HG03095 (cell line): Measurements from ENCODE around the gene FLNC.

Experiments used
- ATAC-seq: cut with Tn5 transposase; IDR thresholded peaks from one replicate; pipeline ENCODE4 v1.9.1; 2021; ENCODE audit warnings: moderate library complexity; ENCODE audit not compliant: unreplicated experiment

FLNC gene

DNA sequence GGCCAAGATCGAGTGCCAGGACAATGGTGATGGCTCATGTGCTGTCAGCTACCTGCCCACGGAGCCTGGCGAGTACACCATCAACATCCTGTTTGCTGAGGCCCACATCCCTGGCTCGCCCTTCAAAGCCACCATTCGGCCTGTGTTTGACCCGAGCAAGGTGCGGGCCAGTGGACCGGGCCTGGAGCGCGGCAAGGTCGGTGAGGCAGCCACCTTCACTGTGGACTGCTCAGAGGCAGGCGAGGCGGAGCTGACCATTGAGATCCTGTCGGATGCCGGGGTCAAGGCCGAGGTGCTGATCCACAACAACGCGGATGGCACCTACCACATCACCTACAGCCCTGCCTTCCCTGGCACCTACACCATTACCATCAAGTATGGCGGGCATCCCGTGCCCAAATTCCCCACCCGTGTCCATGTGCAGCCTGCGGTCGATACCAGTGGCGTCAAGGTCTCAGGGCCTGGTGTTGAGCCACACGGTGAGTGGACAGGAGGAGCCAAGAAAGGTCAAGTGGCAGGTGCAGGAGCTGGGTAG, 14.6 kb downstream of the FLNC start:
- ATAC-seq, result no peak

DNA sequence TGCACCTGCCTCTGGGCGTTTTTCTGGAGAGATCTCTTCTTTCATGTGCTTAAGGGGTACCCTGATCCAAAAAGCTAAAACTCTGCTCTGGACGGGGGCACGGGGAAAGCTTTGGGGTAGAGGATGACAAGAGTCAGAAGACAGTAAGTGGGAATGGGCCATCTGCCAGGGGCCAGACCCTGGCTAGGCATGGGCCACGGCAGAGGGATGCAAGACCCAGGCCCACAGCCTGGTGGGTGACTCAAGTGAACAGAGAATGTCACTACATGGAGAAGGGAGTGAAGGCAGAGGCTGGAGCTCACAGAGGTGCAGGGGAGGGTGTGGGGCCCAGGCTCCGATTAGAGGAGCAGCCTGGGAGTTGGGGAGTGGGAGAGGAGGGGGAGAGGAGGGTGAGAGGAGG, 15.3 kb downstream of the FLNC start:
- ATAC-seq, result no peak

DNA sequence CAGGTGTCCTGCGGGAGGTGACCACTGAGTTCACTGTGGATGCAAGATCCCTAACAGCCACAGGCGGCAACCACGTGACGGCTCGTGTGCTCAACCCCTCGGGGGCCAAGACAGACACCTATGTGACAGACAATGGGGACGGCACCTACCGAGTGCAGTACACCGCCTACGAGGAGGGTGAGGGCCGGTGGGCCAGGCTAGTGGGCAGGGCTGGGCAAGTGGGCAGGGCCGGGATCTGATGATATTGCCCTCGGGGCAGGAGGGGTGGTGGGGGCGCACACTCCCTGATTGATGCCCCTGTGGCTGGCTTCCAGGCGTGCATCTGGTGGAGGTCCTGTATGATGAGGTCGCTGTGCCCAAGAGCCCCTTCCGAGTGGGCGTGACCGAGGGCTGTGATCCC, 15.8 kb downstream of the FLNC start:
- no peak for ATAC-seq

DNA sequence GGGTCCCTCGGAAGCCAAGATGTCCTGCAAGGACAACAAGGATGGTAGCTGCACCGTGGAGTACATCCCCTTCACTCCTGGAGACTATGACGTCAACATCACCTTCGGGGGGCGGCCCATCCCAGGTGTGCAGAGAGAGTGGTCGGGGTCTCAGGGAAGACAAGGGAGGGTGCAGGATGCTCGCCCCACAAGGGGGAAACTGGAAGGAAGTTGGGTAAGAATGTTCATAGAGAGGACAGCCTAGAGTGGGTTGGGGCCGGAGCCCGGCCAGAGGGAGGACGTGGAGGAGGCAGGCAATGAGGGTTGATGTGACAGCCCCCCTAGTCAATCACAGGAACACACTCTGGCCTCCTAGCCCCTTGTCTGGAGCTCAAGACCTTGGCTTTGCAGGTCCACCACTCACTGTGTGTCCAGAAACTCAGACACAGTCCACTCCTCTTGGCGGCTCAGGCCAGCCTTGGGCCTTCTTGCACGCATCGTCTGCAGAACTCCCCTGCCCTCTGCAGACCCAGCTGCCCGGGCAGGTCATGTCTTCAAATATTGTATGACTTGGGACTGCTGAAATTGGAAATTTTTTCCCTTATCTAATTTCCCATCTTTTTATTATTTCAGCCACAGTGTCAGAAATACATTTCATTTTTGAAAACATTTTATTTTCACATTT, 16.7 kb downstream of the FLNC start:
- ATAC-seq, result no peak

- no peak for ATAC-seq
These were observed 17.6 kb downstream of the FLNC start for GRCh38 chr7:128847721-128848211.

DNA sequence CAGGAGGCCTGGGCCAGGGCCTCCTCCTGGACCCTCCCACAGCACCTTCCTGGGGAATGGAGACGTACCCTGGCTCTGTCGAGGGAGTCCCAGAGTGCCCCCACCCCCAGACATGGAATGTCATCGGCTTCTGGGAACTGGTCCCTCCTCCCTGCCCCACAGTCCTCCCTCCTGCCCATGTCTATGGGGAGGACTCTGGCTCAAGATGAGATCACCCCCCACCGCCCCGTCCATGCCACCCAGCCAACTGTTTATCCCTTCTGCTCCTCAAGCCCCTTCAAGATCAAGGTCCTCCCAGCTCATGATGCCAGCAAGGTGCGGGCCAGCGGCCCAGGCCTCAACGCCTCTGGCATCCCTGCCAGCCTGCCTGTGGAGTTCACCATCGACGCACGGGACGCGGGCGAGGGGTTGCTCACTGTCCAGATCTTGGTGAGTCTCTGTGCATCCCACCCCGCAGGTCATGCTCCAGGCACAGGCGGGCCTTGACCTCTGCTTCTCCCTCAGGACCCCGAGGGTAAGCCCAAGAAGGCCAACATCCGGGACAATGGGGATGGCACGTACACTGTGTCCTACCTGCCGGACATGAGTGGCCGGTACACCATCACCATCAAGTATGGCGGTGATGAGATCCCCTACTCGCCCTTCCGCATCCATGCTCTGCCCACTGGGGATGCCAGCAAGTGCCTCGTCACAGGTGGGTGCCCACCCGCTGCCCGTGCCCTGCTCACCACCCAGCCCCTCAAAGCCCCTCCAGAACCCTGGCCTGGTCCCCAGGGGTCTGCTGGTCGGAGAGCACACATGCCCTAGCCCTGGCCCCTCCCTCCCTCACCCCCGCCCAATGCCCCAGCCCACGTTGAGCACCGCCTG, 18.3 kb downstream of the FLNC start:
- ATAC-seq, result no peak

GRCh38 chr7:128849156-128849515, 18.9 kb downstream of the FLNC start:
- no peak for ATAC-seq

DNA sequence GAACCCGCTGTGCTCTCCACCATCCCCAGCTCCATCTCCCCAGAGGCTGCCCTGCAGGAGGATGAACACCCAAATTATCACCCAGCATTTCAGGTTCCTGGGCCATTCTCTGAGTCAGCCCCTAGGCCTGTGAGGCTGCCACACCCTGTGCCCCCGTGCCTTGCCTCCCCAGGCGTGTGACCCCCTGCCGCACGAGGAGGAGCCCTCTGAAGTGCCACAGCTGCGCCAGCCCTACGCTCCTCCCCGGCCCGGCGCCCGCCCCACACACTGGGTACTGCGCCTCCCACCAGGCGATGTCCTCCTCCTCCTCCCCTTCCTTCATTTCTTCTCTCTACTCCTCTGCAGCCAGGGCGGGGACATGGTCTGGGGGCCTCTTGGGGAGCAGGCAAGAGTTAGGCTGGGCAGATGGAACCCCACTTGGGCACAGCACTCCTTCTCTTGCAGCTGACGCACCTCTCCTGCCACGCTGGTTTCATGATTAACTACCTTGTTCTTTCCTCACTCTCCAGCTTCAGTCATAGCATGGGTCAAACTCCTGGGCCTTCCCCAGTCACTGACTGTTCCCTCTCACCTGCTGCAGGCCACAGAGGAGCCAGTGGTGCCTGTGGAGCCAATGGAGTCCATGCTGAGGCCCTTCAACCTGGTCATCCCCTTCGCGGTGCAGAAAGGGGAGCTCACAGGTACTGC, 19.7 kb downstream of the FLNC start:
- no peak for ATAC-seq

- ATAC-seq, result no peak
These were observed 22.5 kb downstream of the FLNC start for GRCh38 chr7:128852537-128853254.

DNA sequence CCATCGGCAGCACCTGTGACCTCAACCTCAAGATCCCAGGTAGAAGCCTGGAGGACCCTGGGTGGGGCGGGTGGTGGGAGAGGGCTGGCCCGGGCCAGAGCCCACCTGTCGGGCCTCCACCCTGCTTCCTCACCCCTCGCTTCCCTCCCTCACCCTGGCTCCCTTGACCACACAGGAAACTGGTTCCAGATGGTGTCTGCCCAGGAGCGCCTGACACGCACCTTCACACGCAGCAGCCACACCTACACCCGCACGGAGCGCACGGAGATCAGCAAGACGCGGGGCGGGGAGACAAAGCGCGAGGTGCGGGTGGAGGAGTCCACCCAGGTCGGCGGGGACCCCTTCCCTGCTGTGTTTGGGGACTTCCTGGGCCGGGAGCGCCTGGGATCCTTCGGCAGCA, 23.6 kb downstream of the FLNC start:
- ATAC-seq, result no peak

DNA sequence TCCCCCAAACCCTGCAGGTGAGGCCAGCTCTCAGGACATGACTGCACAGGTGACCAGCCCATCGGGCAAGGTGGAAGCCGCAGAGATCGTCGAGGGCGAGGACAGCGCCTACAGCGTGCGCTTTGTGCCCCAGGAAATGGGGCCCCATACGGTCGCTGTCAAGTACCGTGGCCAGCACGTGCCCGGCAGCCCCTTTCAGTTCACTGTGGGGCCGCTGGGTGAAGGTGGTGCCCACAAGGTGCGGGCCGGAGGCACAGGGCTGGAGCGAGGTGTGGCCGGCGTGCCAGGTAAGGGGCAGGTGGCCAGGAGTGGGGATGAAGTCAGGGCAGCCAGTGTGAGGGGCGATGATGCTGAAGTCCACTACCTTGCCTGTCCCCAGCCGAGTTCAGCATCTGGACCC, 24.2 kb downstream of the FLNC start:
- no peak for ATAC-seq

DNA sequence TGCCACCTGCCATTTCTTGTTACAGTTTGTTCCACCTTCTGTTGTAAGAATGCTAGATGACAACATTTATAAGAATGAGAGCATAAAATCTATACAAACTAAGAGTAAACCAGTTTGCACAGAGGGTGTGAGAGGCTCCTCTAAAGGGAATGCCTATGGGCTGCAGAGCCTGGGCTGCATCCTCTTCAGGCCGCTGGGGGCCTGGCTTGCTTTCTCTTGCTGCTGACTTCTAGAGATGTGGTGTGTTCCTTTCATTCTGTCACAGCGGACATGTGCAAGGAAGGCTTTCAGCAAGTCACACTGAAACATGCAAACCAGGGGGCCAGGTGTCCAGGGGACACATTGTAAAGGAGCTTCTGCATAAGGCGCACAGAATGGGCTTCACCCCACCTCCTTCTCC, 25.4 kb downstream of the FLNC start:
- no peak for ATAC-seq

DNA sequence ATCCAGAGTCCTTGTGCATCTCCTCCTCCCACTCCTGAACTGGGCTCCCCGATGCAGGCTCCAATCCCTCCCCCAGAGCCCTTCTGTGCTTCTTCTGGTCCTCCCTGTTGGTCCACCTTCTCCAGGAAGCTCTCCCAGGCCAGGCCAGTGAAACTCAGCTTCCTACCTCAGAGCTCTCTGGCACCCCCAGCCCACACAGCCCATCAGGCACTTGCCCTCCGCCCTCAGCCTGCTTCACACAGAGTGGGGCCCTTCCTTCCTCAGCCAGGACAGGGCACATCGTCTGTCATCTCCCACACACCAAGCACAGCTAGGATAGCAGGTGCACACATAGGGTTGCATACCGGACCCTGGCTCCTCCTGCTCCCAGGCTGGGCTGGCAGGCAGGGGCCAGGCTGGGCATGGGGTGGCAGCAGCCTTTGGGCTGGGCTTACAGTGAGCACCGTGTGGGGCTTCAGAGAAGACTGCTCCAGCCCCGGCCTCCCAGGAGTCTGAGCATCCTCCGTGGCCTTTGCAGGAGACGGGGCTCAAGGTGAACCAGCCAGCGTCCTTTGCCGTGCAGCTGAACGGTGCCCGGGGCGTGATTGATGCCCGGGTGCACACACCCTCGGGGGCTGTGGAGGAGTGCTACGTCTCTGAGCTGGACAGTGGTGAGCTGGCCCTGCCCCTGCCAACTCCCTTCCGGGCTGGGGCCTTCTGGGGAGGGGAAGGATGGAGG, 26.0 kb downstream of the FLNC start:
- no peak for ATAC-seq

DNA sequence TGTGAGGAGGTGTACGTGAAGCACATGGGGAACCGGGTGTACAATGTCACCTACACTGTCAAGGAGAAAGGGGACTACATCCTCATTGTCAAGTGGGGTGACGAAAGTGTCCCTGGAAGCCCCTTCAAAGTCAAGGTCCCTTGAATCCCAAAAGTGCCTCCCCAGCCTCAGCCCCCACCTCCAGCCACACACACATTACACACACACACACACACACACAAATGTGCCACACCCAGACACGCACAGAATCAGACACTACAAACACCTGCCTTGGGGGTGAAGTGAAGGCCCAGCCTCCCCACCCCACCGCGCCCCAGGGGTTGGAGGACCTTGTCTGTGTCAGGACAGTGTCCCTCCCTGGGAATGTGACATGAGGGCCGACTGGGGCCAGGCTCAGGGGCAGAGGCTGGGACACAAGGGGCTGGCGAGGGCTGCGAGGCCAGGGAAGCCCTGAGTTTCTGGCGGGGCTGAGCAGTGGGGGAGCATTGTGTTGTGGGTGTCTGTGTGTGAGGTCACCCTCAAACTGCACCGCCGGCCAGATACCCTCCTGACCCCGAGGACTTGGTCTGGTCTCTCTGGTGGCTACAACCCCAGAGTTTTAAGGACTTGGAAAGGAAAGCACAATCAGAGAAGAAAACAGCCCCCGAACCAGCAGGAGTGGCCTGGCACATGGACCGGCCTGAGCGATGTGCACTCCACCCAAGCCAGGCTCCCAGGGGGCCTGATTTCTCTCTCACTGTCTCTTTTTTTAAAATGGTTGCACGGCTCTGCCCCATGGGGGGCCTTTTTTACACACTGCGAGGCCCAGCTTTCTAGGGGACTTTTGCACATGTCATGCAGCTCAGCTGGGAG, 28.4 kb downstream of the FLNC start:
- ATAC-seq, result no peak

GRCh38 chr7:128859232-128860157, 29.3 kb downstream of the FLNC start:
- no peak for ATAC-seq

DNA sequence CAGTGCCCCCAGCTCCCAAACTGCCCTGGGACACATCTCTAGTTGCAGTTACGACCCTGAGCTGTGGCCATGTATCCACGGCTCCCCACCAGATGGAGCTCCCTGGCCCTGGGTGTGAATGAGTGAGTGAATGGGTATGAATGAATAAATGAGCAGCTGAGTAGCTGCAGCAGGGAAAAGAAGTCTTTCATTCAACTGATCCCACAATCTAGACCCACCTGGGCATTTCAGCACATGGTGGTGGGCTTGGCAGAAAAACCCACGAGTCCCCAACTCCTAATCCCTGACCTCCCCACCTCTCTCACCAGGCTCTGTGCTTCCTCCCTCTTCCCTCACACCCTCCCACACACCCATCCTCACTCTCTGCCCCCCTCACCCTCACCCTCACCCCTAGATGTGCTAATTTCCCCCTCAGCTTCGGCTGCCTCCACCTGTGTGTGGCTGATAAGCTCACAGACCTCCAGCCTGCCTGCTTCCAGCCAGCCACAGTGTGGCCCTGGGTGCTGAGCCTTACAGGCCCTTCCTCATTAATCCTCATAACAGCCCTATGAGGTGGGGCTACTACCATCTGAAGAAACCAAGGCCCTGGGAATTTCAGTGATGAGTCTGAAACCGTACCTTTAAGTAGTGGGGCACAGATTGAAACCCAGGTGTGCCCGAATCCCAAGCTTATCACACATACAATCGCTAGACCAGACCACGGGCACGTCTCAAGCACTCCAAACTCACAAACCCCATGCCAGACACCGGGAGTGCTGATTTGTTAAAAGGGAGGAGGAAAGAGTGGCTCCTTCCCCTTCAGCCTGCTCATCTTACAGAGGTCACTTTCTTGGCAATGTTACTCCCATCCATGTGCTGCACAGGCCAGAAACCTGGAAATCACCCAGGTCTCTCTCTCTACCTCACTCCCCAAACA, 30.2 kb downstream of the FLNC start:
- no peak for ATAC-seq

- ATAC-seq, result no peak
These were observed 31.9 kb downstream of the FLNC start for GRCh38 chr7:128861957-128862570.
